NCI-H748 treated with DMSO at 0.1 percent for 48 hours (cell line): ENCODE results near the gene C3orf22.
"Not testable (repeated sequence)": the region's sequence is repeated elsewhere in the genome, so short reads cannot be mapped to it uniquely, and the experiment has no call there.

Source experiments
- DNase-seq: peaks from one replicate; lab custom pipeline; 2025; lab: John Stamatoyannopoulos, UW

Gene C3orf22

DNA sequence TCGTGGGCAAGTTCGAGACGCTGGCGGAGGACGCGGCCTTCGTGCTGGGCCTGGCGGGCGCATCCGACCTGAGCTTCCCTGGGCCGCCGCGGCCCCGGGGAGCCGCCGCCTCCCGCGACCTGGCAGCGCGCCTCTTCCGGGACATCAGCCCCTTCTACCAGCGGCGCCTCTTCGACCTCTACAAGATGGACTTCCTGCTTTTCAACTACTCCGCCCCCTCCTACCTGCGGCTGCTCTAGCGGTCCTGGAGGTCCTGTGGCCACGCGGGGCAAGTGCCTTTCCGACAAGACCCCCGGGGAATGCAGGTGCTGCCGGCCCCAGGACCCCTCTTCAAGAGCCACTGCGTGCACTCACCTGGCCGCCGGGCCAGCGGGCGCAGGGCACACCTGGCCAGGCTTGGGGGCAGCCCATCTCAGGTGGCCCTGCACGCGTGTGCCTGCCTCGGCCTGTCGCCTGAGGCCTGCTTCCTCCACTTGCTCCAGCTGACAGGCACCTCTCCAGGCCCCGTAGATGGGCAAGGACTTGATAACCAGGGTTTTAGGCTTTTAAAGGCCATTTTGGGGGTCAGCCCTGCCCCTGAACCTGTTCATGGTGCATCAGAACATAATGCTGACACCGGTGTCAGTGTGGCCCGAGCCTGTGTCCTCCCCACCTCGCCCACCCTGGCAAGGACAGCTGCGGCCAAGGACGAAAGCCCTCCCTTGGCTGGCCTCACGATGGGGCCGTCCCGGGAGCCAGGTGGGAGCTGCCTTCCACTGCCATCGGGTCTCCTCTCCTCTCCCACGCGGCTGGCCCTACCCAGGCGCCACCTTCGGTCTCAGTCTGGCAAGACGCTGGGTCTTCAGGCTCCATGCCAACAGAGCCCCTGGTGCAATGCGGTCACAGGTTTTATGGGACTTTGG is 16.1 kb downstream of the C3orf22 start:
- DNase-seq, result no peak

DNA sequence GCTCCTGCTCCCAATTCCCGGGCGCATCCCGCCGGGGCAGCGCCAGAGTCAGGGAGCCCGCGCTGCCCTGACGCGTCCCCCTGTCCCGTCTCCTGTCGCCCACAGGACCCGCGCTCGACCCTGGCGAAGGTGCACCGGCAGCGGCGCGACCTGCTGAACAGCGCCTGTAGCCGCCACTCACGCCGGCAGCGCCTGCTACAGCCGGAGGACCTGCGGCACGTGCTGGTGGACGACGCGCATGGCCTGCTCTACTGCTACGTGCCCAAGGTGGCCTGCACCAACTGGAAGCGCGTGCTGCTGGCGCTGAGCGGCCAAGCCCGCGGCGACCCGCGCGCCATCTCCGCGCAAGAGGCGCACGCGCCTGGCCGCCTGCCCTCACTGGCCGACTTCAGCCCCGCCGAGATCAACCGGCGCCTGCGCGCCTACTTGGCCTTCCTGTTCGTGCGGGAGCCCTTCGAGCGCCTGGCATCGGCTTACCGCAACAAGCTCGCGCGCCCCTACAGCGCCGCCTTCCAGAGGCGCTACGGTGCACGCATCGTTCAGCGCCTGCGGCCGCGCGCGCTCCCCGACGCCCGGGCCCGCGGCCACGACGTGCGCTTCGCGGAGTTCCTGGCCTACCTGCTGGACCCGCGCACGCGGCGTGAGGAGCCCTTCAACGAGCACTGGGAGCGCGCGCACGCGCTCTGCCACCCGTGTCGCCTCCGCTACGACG is 16.9 kb downstream of the C3orf22 start:
- no peak for DNase-seq

DNA sequence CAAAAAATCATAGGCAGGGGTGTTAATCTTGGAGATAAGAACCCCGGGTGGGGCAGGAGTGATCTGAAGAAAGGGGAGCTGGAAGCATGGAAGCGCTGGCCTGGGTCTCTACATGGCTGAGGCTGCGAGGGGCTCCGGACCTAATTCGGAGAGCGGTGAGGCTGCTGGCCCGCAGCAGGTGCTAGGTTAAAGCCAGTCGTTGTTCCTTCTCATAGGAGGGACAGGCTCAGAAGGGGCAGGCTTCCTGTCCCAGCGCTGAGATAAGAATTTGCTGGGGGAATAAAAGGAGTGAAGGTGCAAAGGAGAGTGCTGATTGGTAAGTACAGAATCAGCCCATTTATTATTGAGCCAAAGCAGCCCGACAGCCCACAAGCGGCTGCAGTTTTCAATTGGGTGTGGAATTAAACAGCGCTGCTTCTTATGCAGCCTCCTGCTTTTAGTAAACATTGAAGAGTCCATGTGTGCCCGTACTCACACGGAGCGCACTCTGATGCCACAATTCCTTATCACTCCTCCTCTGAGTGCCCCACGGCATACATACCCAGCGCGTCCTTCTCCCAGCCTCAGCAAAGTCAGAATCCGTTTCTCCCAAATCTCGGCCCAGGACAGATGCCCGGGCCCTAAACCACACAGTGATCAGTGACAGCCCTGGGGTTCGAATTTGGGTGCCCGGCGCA is 17.6 kb downstream of the C3orf22 start:
- no peak for DNase-seq

- DNase-seq, result no peak
Observed at GRCh38 chr3:126540342-126540849, 18.3 kb downstream of the C3orf22 start.

- no peak for DNase-seq
Observed at GRCh38 chr3:126539558-126540250, 19.0 kb downstream of the C3orf22 start.

DNA sequence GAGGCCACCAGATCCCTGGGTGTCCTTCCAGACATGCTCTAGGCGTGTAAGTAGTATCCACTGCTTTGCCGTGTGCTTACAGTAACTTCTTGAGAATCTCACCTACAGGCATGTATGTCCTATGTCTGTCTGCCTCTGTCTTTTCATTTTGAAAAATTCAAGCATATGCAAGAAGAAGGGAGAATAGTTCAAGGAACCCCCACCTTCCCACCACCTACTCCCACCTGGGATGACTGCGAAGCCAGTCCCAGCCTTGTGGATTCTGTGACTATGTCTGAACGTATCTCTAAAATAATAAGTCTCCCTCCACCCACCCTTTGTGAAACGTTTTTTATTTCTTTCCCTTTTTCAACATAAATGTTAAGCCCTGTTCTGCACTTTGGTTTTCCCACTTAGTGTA is 19.8 kb downstream of the C3orf22 start:
- DNase-seq, result no peak

DNA sequence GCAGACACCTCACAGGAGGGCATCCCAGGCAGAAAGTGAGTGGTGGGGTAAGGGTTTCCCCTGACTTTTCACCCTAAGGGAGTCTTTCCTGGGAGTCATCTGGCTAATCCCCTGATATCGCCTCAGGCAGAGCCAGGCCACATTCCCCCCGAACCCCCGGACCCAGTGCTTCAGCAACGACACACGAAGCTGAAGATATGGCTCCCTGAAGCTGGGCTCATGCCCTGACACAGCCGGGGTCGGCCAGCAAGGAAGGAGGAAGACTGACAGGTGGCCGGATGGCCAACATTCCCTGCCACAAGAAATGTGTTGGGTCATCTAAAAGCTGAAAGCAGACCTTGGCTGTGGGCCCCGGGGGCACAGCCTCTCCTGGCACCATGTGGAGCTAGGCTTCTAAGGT is 20.4 kb downstream of the C3orf22 start:
- DNase-seq, result no peak

DNA sequence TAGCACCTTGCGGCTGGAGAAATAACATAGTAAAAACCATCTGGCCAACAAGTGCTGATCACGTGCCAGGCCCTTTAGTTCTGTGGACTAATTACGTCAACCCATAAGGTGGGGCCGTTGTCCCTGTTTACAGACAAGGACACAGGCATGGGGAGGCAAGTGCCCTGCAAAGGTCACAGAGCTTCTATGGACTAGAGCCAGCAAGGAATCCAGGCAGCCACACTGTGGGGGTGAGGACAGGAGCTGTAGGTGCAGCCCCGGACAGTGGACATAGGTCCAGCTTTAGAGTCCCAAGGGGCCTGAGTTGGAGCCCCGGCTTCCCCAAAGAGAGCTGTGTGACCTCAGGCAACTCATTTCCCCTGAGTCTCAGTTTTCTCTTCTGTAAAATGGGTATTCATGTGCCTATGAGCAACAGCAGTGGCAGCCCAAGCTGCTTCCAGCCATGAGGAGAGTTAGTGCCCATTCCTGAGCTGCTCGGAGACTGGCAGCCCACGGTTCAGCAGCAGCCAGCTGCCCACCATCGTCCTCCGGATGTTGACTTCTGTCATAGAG is 20.9 kb downstream of the C3orf22 start:
- DNase-seq, result no peak

DNA sequence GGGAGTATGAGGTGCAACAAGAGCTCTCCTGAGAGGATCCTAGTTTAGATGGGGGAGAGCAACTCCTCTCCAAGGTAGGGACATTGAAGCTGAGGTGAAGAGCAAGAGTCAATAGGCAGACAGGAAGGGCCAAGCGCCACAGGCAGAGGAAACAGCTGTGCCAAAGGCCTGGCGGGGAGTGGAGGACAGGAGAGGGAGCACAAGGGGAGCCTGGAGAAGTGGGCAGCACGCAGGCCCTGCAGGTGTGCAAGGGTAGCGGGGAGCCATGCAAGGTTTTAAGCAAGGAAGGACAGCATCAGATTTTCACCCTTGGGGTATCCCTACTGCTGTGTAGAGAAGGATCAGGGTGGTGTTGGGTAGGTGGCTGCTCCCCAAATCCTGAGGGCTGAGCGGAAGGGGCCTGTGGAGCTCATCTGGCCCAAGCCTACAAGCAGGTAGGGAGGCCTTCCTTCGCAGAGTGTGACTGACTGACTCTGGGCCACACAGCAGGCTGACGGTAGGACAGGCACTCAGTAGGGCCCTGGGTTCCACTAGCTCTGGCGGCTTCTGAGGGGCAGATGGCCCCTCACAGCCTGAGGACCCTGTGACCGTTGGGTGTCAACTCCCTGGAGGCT is 21.5 kb downstream of the C3orf22 start:
- no peak for DNase-seq

DNA sequence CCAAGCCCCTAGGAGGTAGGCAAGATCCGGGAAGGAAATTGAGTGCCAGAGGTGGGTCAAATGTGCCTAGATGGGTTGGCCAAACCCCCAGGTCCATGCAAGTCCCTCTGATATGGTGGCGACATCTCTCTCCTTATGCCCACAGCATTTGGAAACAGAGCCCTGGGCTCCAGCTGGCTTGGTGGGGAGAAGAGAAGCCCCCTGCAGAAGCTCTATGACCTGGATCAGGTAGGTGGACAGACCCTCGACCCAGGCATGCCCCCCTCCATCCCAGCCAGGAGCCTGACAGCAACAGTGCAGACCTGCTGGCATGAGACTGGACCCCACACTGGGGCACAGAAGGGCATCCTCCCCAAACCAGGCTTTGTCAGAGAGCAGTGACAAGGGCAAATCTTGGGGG is 22.6 kb downstream of the C3orf22 start:
- DNase-seq, result no peak

GRCh38 chr3:126535636-126536035 is 23.1 kb downstream of the C3orf22 start:
- DNase-seq, result no peak

DNA sequence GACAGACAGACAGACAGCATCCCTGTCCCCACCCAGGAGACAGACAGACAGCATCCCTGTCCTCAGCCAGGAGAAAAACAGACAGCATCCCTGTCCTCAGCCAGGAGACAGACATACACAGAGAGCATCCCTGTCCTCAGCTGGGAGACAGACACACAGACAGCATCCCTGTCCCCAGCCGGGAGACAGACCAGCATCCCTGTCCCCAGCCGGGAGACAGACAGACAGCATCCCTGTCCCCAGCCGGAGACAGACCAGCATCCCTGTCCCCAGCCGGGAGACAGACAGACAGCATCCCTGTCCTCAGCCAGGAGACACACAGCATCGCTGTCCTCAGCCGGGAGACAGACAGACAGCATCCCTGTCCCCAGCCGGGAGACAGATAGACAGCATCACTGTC is 24.0 kb downstream of the C3orf22 start:
- not testable (repeated sequence) for DNase-seq

- no peak for DNase-seq
Observed at GRCh38 chr3:126533506-126533905, 25.2 kb downstream of the C3orf22 start.

- no peak for DNase-seq
Observed at GRCh38 chr3:126531051-126531330, 27.7 kb downstream of the C3orf22 start.

GRCh38 chr3:126530171-126531050 is 28.3 kb downstream of the C3orf22 start:
- no peak for DNase-seq

- DNase-seq, result no peak
Observed at GRCh38 chr3:126529585-126530170, 29.1 kb downstream of the C3orf22 start.

DNA sequence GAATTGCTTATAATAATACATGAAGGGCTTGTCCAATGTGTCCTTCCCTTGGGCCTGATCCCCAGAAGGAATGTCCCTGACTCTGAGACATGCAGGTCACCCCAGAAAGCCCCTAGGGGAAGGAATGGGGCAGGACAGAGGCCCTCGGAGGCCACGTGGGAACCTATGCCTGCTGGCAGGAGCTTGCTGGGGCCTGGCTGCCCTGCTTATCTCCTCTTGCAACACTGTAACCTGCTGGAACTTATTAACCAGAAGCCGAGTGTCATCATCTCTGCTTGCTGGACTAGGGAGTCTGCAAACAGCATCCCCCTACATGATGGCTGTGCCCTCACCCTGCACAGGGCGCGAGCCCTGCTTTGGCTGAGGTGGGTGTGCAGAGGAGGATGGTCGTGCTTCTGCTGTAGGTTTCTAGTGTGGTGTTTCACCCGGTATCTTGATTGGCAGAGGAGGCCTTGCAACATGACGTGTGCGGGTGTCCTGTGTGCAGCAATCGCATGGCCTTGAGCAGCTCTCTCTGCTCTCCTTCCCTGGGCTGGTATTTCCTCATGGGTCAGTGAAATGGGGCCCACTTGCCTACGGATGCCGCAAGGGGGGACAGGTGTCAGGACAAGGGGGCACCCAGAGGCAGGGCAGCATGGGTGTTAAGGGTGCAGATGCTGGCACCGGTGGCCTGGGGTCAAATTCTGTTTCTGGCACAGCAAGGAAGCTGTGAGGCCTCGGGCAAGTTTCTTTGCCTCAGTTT is 29.8 kb downstream of the C3orf22 start:
- no peak for DNase-seq

DNA sequence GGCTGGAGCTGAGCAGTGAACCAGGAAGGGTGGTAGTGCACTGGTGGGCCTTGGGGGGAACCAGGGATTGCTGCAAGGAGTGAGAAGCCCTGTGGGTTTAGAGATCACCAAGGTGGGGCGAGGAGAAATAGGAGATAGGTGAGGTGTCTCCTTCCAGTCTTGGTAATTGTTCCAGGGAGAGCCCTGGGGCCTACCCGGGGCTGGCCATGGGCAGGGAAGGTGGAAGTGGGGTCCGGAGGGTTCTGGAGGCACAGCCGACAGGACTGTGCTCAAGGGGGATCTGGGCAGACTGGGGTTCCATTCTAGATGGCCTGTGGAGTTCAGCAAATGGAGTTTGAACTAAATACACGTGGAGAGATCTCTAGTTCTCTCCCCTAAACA is 30.3 kb downstream of the C3orf22 start:
- no peak for DNase-seq

DNA sequence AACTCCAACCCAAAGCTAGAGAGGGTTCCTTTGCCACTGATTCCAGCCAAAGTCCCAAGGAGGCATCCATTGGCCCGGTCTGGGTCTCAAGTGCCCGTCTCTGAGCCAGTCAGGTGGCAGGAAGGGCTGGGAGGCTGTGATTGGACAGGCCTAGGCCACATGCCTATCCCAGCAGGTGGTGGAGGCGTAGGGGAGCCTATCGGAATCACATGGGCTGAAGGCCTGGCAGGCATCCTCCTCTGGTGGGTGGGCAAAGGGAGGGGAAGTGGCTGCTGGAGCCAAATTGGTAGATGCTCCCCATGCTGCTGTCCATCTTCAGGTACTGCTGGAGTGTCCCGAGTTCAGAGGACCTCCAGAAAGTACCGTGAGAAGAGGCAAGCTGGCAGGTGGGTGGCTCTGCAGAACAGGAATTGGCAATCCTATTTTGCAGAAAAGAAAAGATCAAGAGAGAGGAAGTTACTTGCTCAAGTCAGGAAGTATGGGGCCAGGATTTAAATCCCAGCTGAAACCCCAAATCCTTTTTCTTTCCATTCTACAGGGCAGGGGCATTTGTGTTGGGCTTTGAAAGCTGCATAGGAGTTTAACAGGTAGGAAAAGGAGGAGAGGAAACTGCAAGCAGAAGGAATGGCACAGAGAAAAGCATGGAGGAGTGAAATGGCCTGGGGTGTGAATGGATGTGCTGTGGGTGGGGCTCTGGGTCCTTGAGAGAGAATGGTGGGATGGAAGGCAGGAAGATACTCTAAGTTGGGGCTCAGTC is 31.1 kb downstream of the C3orf22 start:
- DNase-seq, result no peak
